ENCODE data around the gene HGFAC. TPM values are rescaled to one million over a fixed set of nuclear protein-coding genes. Genes with fewer than 3 reads are reported as not detected.

Gene HGFAC
- total RNA-seq, 1 experiment from 2014 or later, result 0.20 TPM

DNA sequence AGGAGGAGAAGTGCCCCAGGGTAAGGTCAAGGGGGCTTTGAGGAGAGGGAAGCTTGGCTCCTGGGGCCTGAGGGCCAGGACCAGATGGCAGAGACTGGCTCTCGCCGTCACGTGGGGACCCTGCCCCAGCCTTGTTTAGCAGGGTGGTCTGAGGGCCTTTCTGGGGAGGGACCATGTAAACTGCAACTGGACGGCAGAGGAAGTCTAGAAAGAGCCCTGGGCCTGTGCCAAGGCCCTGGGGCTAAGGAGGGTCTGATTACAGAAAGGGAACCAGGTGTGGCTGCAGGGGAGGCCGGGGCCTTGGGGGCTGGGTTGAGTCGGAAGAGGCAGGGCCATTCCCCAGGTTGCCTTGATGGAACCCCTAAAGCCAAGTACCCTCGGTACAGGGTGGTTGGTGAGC, 1.8 kb upstream of the HGFAC start:
- H3K9me3 Mint-ChIP-seq, result no peaks in the 10 kb centered on the region
- CTCF ChIA-PET, result interaction anchor here (1.0 to 5.0 kb wide), 4 partner anchors 41 to 121 kb away, joined by 3 to 35 read pairs (median 18); no protein-coding TSS in a partner anchor
- TF ChIP-seq, protein P1, sequence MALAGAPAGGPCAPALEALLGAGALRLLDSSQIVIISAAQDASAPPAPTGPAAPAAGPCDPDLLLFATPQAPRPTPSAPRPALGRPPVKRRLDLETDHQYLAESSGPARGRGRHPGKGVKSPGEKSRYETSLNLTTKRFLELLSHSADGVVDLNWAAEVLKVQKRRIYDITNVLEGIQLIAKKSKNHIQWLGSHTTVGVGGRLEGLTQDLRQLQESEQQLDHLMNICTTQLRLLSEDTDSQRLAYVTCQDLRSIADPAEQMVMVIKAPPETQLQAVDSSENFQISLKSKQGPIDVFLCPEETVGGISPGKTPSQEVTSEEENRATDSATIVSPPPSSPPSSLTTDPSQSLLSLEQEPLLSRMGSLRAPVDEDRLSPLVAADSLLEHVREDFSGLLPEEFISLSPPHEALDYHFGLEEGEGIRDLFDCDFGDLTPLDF (CRISPR knock-in tag; IDR thresholded peaks at IDR 0.05), result no peak
- TF ChIP-seq, protein P2, sequence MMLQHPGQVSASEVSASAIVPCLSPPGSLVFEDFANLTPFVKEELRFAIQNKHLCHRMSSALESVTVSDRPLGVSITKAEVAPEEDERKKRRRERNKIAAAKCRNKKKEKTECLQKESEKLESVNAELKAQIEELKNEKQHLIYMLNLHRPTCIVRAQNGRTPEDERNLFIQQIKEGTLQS (CRISPR knock-in tag; conservative IDR thresholded peaks at IDR 0.05), result no peak
- TF ChIP-seq ZNF232 (CRISPR knock-in tag; IDR thresholded peaks at IDR 0.05) (no peak), FOXP1 (CRISPR knock-in tag; IDR thresholded peaks at IDR 0.05; ENCODE audit: borderline replicate concordance) (no peak), GRHL2 (CRISPR knock-in tag; IDR thresholded peaks at IDR 0.05; ENCODE audit: insufficient replicate concordance, severe bottlenecking) (no peak), NFE2L1 (CRISPR knock-in tag; IDR thresholded peaks at IDR 0.05) (no peak), PRRX2 (CRISPR knock-in tag; IDR thresholded peaks at IDR 0.05) (no peak), SOX15 (CRISPR knock-in tag; IDR thresholded peaks at IDR 0.05) (no peak), KAT7 (CRISPR knock-in tag; IDR thresholded peaks at IDR 0.05; ENCODE audit: borderline replicate concordance) (no peak), MYBL2 (CRISPR knock-in tag; IDR thresholded peaks at IDR 0.05) (no peak), TEAD1 (CRISPR knock-in tag; IDR thresholded peaks at IDR 0.05) (no peak), JUN (CRISPR knock-in tag; IDR thresholded peaks at IDR 0.05) (no peak), SMAD4 (CRISPR knock-in tag; IDR thresholded peaks at IDR 0.05) (no peak), OVOL2 (CRISPR knock-in tag; IDR thresholded peaks at IDR 0.05; ENCODE audit: borderline replicate concordance) (no peak), ZNF138 (CRISPR knock-in tag; conservative IDR thresholded peaks at IDR 0.05) (no peak)
- TF ChIP-seq, protein P3, sequence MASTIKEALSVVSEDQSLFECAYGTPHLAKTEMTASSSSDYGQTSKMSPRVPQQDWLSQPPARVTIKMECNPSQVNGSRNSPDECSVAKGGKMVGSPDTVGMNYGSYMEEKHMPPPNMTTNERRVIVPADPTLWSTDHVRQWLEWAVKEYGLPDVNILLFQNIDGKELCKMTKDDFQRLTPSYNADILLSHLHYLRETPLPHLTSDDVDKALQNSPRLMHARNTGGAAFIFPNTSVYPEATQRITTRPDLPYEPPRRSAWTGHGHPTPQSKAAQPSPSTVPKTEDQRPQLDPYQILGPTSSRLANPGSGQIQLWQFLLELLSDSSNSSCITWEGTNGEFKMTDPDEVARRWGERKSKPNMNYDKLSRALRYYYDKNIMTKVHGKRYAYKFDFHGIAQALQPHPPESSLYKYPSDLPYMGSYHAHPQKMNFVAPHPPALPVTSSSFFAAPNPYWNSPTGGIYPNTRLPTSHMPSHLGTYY (CRISPR knock-in tag; IDR thresholded peaks at IDR 0.05), result no peak
- TF ChIP-seq, protein P4, sequence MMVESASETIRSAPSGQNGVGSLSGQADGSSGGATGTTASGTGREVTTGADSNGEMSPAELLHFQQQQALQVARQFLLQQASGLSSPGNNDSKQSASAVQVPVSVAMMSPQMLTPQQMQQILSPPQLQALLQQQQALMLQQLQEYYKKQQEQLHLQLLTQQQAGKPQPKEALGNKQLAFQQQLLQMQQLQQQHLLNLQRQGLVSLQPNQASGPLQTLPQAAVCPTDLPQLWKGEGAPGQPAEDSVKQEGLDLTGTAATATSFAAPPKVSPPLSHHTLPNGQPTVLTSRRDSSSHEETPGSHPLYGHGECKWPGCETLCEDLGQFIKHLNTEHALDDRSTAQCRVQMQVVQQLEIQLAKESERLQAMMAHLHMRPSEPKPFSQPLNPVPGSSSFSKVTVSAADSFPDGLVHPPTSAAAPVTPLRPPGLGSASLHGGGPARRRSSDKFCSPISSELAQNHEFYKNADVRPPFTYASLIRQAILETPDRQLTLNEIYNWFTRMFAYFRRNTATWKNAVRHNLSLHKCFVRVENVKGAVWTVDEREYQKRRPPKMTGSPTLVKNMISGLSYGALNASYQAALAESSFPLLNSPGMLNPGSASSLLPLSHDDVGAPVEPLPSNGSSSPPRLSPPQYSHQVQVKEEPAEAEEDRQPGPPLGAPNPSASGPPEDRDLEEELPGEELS (CRISPR knock-in tag; IDR thresholded peaks at IDR 0.05), result no peak
- TF ChIP-seq, protein P5, sequence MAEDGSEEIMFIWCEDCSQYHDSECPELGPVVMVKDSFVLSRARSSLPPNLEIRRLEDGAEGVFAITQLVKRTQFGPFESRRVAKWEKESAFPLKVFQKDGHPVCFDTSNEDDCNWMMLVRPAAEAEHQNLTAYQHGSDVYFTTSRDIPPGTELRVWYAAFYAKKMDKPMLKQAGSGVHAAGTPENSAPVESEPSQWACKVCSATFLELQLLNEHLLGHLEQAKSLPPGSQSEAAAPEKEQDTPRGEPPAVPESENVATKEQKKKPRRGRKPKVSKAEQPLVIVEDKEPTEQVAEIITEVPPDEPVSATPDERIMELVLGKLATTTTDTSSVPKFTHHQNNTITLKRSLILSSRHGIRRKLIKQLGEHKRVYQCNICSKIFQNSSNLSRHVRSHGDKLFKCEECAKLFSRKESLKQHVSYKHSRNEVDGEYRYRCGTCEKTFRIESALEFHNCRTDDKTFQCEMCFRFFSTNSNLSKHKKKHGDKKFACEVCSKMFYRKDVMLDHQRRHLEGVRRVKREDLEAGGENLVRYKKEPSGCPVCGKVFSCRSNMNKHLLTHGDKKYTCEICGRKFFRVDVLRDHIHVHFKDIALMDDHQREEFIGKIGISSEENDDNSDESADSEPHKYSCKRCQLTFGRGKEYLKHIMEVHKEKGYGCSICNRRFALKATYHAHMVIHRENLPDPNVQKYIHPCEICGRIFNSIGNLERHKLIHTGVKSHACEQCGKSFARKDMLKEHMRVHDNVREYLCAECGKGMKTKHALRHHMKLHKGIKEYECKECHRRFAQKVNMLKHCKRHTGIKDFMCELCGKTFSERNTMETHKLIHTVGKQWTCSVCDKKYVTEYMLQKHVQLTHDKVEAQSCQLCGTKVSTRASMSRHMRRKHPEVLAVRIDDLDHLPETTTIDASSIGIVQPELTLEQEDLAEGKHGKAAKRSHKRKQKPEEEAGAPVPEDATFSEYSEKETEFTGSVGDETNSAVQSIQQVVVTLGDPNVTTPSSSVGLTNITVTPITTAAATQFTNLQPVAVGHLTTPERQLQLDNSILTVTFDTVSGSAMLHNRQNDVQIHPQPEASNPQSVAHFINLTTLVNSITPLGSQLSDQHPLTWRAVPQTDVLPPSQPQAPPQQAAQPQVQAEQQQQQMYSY (CRISPR knock-in tag; IDR thresholded peaks at IDR 0.05), result no peak
- TF ChIP-seq, protein P6, sequence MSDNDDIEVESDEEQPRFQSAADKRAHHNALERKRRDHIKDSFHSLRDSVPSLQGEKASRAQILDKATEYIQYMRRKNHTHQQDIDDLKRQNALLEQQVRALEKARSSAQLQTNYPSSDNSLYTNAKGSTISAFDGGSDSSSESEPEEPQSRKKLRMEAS (CRISPR knock-in tag; IDR thresholded peaks at IDR 0.05), result no peak
- TF ChIP-seq, protein P7, sequence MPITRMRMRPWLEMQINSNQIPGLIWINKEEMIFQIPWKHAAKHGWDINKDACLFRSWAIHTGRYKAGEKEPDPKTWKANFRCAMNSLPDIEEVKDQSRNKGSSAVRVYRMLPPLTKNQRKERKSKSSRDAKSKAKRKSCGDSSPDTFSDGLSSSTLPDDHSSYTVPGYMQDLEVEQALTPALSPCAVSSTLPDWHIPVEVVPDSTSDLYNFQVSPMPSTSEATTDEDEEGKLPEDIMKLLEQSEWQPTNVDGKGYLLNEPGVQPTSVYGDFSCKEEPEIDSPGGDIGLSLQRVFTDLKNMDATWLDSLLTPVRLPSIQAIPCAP (CRISPR knock-in tag; IDR thresholded peaks at IDR 0.05), result no peak
- DNase-seq (ENCODE audit: low spot score) (no peak), ATAC-seq (no peak)
- no peaks in the 10 kb centered on the region for H3K27me3 Mint-ChIP-seq (ENCODE audit: low read depth)
- no peaks in the 10 kb centered on the region for H3K4me1 Mint-ChIP-seq
- H3K27ac Mint-ChIP-seq, result no peak overlapping the region
- H3K4me3 Mint-ChIP-seq, result no peak overlapping the region
- H3K36me3 Mint-ChIP-seq, result no peaks in the 10 kb centered on the region
- POLR2A ChIA-PET, result interaction anchor here (0.5 kb wide), 1 partner anchor 108 kb away, joined by 3 read pairs; no protein-coding TSS in a partner anchor

Measured in WTC11 (cell line).